8988T (cell line): Measurements from ENCODE around the gene SGTB.
"Not testable (repeated sequence)": the region's sequence is repeated elsewhere in the genome, so short reads cannot be mapped to it uniquely, and the experiment has no call there.

Experiments
- DNase-seq: peaks from one replicate; pipeline ENCODE4 v3.0.0; 2011

The SGTB gene

GRCh38 chr5:65663804-65664521, 57.9 kb downstream of the SGTB start:
- peak; percentile 10 for DNase-seq

DNA sequence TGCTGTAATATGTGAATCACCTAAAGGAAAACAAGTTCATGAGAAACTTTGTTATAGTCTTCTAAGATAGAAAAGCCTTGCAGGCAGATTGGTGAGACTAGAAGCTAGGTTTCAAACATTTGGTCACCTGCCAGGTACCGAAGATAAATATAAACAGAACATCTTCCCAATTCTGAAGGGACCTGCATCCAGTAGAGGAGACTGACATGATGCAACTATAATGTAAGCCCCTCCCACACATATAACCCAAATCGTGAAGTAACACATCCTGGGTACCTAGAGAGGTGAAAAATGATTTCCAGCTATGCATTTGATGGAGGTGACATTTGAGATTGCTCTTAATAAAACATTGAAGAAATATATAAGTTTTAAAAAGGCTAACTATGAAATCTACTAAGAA, 67.2 kb downstream of the SGTB start:
- DNase-seq, result no peak

GRCh38 chr5:65651144-65651543, 70.8 kb downstream of the SGTB start:
- DNase-seq, result no peak

DNA sequence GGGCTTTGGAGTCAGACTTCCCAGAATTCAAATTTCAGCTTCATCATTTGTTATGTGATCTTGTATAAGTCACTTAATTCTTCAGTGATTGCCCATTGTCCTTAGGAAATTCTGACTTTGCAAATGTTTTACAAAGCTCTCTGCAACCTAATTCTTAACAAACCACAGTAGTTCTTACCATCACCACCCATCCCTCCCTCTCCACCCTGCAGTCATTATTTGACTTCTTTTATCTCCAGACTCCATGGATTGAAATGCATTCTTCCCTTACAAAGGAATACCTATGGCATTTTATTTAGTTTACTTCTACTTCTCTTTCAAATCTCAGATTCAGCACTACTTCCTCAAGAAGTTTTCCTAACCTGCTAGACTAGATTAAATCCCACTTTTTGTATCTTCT, 74.0 kb downstream of the SGTB start:
- DNase-seq, result no peak

- DNase-seq, result no peak
Observed at GRCh38 chr5:65646938-65647337, 75.0 kb downstream of the SGTB start.

DNA sequence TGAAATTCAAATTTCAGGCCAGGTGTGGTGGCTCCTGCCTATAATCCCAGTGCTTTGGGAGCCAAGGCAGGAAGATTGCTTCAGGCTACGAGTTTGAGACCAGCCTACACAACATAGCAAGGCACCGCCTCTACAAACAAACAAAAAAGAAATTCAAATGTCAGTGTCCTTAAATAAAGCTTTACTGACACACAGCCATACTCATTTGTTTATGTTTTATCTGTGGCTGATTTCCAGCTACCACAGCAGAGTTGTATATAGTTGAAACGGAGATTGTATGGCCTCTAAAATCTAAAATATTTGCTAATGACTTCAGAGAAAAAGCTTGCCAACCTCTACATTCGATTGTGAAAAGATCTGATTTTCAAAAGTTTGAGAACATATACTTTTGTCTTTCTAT, 81.7 kb downstream of the SGTB start:
- DNase-seq, result no peak

DNA sequence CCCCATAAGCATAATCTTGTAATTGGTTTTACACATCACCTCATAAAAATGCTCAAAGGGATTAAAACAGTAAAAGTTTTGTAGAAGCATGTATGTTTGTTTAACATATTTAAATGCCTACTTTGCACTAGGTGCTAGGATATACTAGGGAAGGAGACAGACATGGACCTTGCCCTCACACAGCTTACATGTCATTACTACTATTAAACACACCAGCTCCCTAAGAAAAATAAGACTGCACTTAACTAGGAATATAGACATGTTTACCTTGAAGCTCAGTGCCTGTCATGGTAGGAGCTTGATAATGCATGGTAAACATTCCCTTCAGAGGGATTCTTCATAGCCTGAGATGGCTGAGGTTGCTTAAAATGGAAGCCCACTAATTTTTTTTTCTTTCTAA, 90.9 kb downstream of the SGTB start:
- no peak for DNase-seq

DNA sequence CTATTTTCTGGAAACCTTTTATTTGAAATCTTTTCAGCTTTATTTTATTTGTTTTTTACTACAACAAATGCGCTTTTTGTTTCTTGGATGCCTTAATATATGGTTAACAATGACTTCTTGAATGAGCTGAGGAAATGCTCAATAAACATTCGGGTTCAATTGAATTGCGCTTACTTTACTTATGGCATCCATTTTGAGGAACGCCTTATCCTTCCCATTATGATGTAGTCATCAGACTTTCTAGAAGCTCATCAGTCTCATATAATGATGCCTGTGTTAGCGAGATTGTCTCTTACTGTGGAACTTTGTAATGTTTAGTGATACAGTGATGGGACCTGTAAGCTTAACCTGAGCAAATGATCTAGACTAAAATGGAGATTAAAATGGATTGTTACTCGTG, 96.2 kb downstream of the SGTB start:
- DNase-seq, result no peak

DNA sequence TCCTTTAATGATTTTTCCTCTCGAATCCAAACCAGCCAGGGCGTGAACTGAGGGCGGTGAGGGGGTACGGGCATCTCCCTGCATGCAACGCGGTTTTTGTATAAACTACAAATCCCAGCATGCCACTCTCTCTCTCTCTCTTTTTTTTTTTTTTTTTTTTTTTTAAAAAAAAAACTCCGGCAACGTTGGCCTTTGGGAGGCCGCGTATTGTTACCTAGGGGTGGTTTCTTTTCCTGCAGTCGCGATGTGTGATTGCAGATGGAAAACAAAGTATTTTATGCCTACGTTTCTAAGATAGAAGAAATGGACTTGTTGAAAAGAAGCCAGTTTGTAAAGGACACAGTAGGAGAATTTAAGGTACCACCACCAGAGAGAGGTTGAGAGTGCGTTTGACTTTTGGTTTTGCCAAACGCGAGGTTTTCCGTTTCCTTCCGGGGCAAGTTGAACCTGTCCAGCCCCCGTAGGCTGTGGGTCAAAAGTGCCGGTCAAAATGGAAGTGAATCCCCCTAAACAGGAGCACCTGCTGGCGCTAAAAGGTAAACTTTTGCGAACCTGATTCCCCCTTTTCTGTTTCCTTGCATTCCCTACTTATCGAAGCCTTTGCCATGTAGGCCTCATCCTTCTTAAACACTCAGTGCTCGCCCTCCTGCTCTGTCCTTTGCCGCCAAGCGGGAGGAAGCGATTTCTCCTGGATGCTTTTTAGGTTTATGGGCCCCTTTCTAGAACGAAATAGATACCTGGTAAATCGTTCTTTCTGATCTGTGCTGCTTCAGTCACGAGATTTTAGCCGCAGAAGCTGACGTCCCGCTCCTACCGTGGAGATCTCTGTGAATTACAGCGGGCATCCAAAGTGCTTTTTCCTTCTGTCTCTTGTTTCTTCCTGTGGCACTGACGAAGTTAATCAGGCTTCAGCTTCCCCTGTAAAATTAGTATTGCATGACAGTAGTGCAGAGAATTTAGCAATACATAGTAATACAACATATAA, 97.0 kb downstream of the SGTB start, which contains the start of the genes SHLD3 and TRAPPC13:
TSS of gene SHLD3 (plus strand) at position 457 of the 985 bp plus-strand sequence. CDS start 4,561 bp downstream, outside the sequence.
TSS of gene TRAPPC13 (plus strand) at position 457 of the 985 bp plus-strand sequence. CDS start at position 491, 34 bp downstream.
- DNase-seq, result no peak

- peak; percentile 37 for DNase-seq
Observed at GRCh38 chr5:65624025-65624570, 97.8 kb downstream of the SGTB start, which contains the start of gene TRIM23. TRIM23 (minus strand) TSS chr5:65624333; CDS start chr5:65624274, 59 bp downstream.

GRCh38 chr5:65623482-65623881, 98.4 kb downstream of the SGTB start:
- DNase-seq, result no peak

- not testable (repeated sequence) for DNase-seq
Observed at GRCh38 chr5:65621961-65622360, 99.9 kb downstream of the SGTB start.

- DNase-seq, result no peak
Observed at GRCh38 chr5:65620021-65620420, 101.9 kb downstream of the SGTB start.
